ENCODE data around the gene VSIG10L. TPM values are rescaled to one million over a fixed set of nuclear protein-coding genes. Genes with fewer than 3 reads are reported as not detected.

Gene VSIG10L
- total RNA-seq, 1 experiment from 2014 or later: 4.6 TPM

GRCh38 chr19:51301266-51301665 lies 40.7 kb downstream of the VSIG10L start (continued):
- TF ChIP-seq SRF (IDR thresholded peaks at IDR 0.05; ENCODE audit: low read depth): no peak

- intact Hi-C loops (cut with micrococcal nuclease): no loop called here
- Histone ChIP-seq H3K4me1 (ENCODE audit: control insufficient read depth in 1 of 2, insufficient read depth in 2 of 2, low read length in 2 of 2) (no peaks in the 10 kb centered on the region), H3K27ac (ENCODE audit: low read depth, low read length) (no peak overlapping the region), H4K20me1 (ENCODE audit: insufficient read depth) (no peaks in the 10 kb centered on the region), H3K4me2 (ENCODE audit: low read length) (no peak overlapping the region), H3K36me3 (ENCODE audit: control insufficient read depth in 1 of 2, insufficient read depth in 2 of 2, low read length in 2 of 2) (no peaks in the 10 kb centered on the region), H2AFZ (ENCODE audit: low read depth, low read length, poor library complexity, severe bottlenecking) (no peak overlapping the region), H3K27me3 (ENCODE audit: insufficient read depth, low read length) (no peaks in the 10 kb centered on the region), H3K9me2 (ENCODE audit: insufficient read depth) (no peaks in the 10 kb centered on the region), H3K79me2 (ENCODE audit: insufficient read depth, low read length) (no peaks in the 10 kb centered on the region), H3K9ac (ENCODE audit: low read length) (no peak overlapping the region), H3K9me3 (ENCODE audit: control insufficient read depth in 1 of 2, insufficient read depth in 1 of 2, low read depth in 1 of 2, low read length in 2 of 2) (no peaks in the 10 kb centered on the region), H3K4me3 (replicated peaks in 1 of 2; ENCODE audit: low read depth in 1 of 2, low read length in 2 of 2) (no peak overlapping the region)
- BruUV-seq (replicated peaks): no TSS peak
- CTCF ChIA-PET: no interaction called here
- no peak for TF ChIP-seq ZBTB33 (IDR thresholded peaks at IDR 0.05; ENCODE audit: extremely low read depth, insufficient replicate concordance, low read length)
- TF ChIP-seq POLR2A (IDR thresholded peaks at IDR 0.05; ENCODE audit: borderline replicate concordance, extremely low read depth, insufficient read depth, insufficient read length): no peak
- no peak for TF ChIP-seq EZH2 (IDR thresholded peaks at IDR 0.05)
- no peak for TF ChIP-seq REST (IDR thresholded peaks at IDR 0.05; ENCODE audit: low read depth)
- TF ChIP-seq, protein P1, sequence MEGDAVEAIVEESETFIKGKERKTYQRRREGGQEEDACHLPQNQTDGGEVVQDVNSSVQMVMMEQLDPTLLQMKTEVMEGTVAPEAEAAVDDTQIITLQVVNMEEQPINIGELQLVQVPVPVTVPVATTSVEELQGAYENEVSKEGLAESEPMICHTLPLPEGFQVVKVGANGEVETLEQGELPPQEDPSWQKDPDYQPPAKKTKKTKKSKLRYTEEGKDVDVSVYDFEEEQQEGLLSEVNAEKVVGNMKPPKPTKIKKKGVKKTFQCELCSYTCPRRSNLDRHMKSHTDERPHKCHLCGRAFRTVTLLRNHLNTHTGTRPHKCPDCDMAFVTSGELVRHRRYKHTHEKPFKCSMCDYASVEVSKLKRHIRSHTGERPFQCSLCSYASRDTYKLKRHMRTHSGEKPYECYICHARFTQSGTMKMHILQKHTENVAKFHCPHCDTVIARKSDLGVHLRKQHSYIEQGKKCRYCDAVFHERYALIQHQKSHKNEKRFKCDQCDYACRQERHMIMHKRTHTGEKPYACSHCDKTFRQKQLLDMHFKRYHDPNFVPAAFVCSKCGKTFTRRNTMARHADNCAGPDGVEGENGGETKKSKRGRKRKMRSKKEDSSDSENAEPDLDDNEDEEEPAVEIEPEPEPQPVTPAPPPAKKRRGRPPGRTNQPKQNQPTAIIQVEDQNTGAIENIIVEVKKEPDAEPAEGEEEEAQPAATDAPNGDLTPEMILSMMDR (IDR thresholded peaks at IDR 0.05 in 2 of 3, conservative IDR thresholded peaks at IDR 0.05 in 1 of 3; ENCODE audit: borderline replicate concordance in 1 of 3, insufficient read depth in 1 of 3, low read depth in 2 of 3, low read length in 2 of 3): no peak
- no peak for TF ChIP-seq FOSL1 (IDR thresholded peaks at IDR 0.05; ENCODE audit: low read depth)
- TF ChIP-seq YY1 (IDR thresholded peaks at IDR 0.05; ENCODE audit: extremely low read depth, insufficient replicate concordance, low read depth, low read length): no peak
- no peak for TF ChIP-seq ZFX (IDR thresholded peaks at IDR 0.05)
- ATAC-seq (no peak), DNase-seq (ENCODE audit: low read depth, low spot score) (no peak)
- POLR2A ChIA-PET: no interaction called here
- RAD21 ChIA-PET (ENCODE audit: low non-redundant PET in 1 of 2, low total read pairs in 2 of 2, uncharacterized antibody in 2 of 2, unreplicated experiment in 2 of 2): no interaction called here
Observed at GRCh38 chr19:51297406-51297805, 44.5 kb downstream of the VSIG10L start.

All from HCT116 (cell line).